ENCODE results near the gene DENND4A.
"Not testable (repeated sequence)": the region's sequence is repeated elsewhere in the genome, so short reads cannot be mapped to it uniquely, and the experiment has no call there.

The DENND4A gene

GRCh38 chr15:65789759-65790425, 2.2 kb downstream of the DENND4A start:
- no peak for DNase-seq (ENCODE audit: low read depth in 2 of 2, low spot score in 1 of 2)

GRCh38 chr15:65789105-65789504, 3.0 kb downstream of the DENND4A start:
- no peak for DNase-seq (ENCODE audit: low read depth in 2 of 2, low spot score in 1 of 2)

GRCh38 chr15:65787260-65787659, 4.8 kb downstream of the DENND4A start:
- no peak for DNase-seq (ENCODE audit: low read depth in 2 of 2, low spot score in 1 of 2)

GRCh38 chr15:65785151-65785550, 6.9 kb downstream of the DENND4A start:
- no peak for DNase-seq (ENCODE audit: low read depth in 2 of 2, low spot score in 1 of 2)

GRCh38 chr15:65783872-65784271, 8.2 kb downstream of the DENND4A start:
- DNase-seq (ENCODE audit: low read depth in 2 of 2, low spot score in 1 of 2): no peak

GRCh38 chr15:65782096-65782495, 10.0 kb downstream of the DENND4A start:
- no peak for DNase-seq (ENCODE audit: low read depth in 2 of 2, low spot score in 1 of 2)

GRCh38 chr15:65778701-65779100, 13.4 kb downstream of the DENND4A start:
- not testable (repeated sequence) for DNase-seq (ENCODE audit: low read depth in 2 of 2, low spot score in 1 of 2)

- no peak for DNase-seq (ENCODE audit: low read depth in 2 of 2, low spot score in 1 of 2)
Measured at GRCh38 chr15:65778269-65778668, 13.8 kb downstream of the DENND4A start.

GRCh38 chr15:65777843-65778242, 14.2 kb downstream of the DENND4A start:
- no peak for DNase-seq (ENCODE audit: low read depth in 2 of 2, low spot score in 1 of 2)

- DNase-seq (ENCODE audit: low read depth in 2 of 2, low spot score in 1 of 2): no peak
Measured at GRCh38 chr15:65777053-65777452, 15.0 kb downstream of the DENND4A start.

- DNase-seq (ENCODE audit: low read depth in 2 of 2, low spot score in 1 of 2): no peak
Measured at GRCh38 chr15:65773386-65774111, 18.5 kb downstream of the DENND4A start.

GRCh38 chr15:65772930-65773329, 19.2 kb downstream of the DENND4A start:
- DNase-seq (ENCODE audit: low read depth in 2 of 2, low spot score in 1 of 2): no peak

- no peak for DNase-seq (ENCODE audit: low read depth in 2 of 2, low spot score in 1 of 2)
Measured at GRCh38 chr15:65771870-65772269, 20.2 kb downstream of the DENND4A start.

GRCh38 chr15:65769482-65769881, 22.6 kb downstream of the DENND4A start:
- no peak for DNase-seq (ENCODE audit: low read depth in 2 of 2, low spot score in 1 of 2)

GRCh38 chr15:65767895-65768294, 24.2 kb downstream of the DENND4A start:
- no peak for DNase-seq (ENCODE audit: low read depth in 2 of 2, low spot score in 1 of 2)

- no peak for DNase-seq (ENCODE audit: low read depth in 2 of 2, low spot score in 1 of 2)
Measured at GRCh38 chr15:65767264-65767595, 24.9 kb downstream of the DENND4A start.

GRCh38 chr15:65766422-65767263, 25.4 kb downstream of the DENND4A start:
- DNase-seq (ENCODE audit: low read depth in 2 of 2, low spot score in 1 of 2): no peak

GRCh38 chr15:65765106-65765505, 27.0 kb downstream of the DENND4A start:
- no peak for DNase-seq (ENCODE audit: low read depth in 2 of 2, low spot score in 1 of 2)

- DNase-seq (ENCODE audit: low read depth in 2 of 2, low spot score in 1 of 2): no peak
Measured at GRCh38 chr15:65762914-65763787, 28.9 kb downstream of the DENND4A start.

GRCh38 chr15:65762399-65762798, 29.7 kb downstream of the DENND4A start:
- DNase-seq (ENCODE audit: low read depth in 2 of 2, low spot score in 1 of 2): no peak
